H9 (cell line): ENCODE measurements around the gene MRGPRX3. TPM values are rescaled to one million over a fixed set of nuclear protein-coding genes. Genes with fewer than 3 reads are reported as not detected.

ENCODE experiments used
- DNase-seq: peaks from one replicate; pipeline ENCODE4 v3.0.0-alpha.2; 2017
- H2AFZ ChIP-seq: one replicate; pipeline ENCODE4 v1.6.1; 2013; ENCODE audit warnings: mild to moderate bottlenecking, low read length, control low read depth, moderate library complexity
- H2AK5ac ChIP-seq: 2 replicates; pipeline ENCODE4 v1.6.1; 2013; ENCODE audit warnings: low read length, control low read depth, mixed read lengths; ENCODE audit not compliant: insufficient read length
- H2BK120ac ChIP-seq: one replicate; pipeline ENCODE4 v1.6.1; 2013; ENCODE audit warnings: low read depth, mild to moderate bottlenecking, low read length, control low read depth, inconsistent platforms; ENCODE audit not compliant: poor library complexity, severe bottlenecking
- H2BK12ac ChIP-seq: 2 replicates; pipeline ENCODE4 v1.6.1; 2013; ENCODE audit warnings: low read length, control low read depth, mixed read lengths, low read depth; ENCODE audit not compliant: insufficient read length
- H2BK15ac ChIP-seq: 2 replicates; pipeline ENCODE4 v1.6.1; 2013; ENCODE audit warnings: low read depth, low read length, control low read depth
- H2BK20ac ChIP-seq: one replicate; pipeline ENCODE4 v1.6.1; 2013; ENCODE audit warnings: low read depth, mild to moderate bottlenecking, low read length, control low read depth, inconsistent platforms; ENCODE audit not compliant: poor library complexity, severe bottlenecking
- H2BK5ac ChIP-seq: 2 replicates; pipeline ENCODE4 v1.6.1; 2013; ENCODE audit warnings: low read length, control low read depth, mixed read lengths; ENCODE audit not compliant: insufficient read length
- H3K14ac ChIP-seq: 2 replicates; pipeline ENCODE4 v1.6.1; 2013; ENCODE audit warnings: low read length, control low read depth; ENCODE audit not compliant: insufficient read depth
- H3K18ac ChIP-seq: 2 replicates; pipeline ENCODE4 v1.6.1; 2013; ENCODE audit warnings: low read depth, mild to moderate bottlenecking, mixed read lengths, low read length, control low read depth; ENCODE audit not compliant: insufficient read length
- H3K23ac ChIP-seq: 2 replicates; pipeline ENCODE4 v1.6.1; 2013; ENCODE audit warnings: low read length, control low read depth, mixed read lengths, low read depth; ENCODE audit not compliant: insufficient read length
- H3K23me2 ChIP-seq: 2 replicates; pipeline ENCODE4 v1.6.1; 2013; ENCODE audit warnings: low read depth, mild to moderate bottlenecking, mixed read lengths, low read length, control low read depth; ENCODE audit not compliant: insufficient read length, poor library complexity, severe bottlenecking
- H3K27ac ChIP-seq: 2 replicates; pipeline ENCODE4 v1.5.1; 2013; ENCODE audit warnings: low read length, control low read depth, mixed read lengths, low read depth; ENCODE audit not compliant: insufficient read length
- H3K27me3 ChIP-seq: 2 replicates; pipeline ENCODE4 v1.6.1; 2013; ENCODE audit warnings: low read length, control low read depth, inconsistent platforms; ENCODE audit not compliant: insufficient read depth
- H3K4ac ChIP-seq: 2 replicates; pipeline ENCODE4 v1.6.1; 2013; ENCODE audit warnings: low read depth, mild to moderate bottlenecking, control low read depth, inconsistent platforms, low read length, moderate library complexity
- H3K4me1 ChIP-seq: 2 replicates; pipeline ENCODE4 v1.6.1; 2013; ENCODE audit warnings: low read length, control low read depth, inconsistent platforms; ENCODE audit not compliant: insufficient read depth
- H3K4me2 ChIP-seq: 2 replicates; pipeline ENCODE4 v1.6.1; 2013; ENCODE audit warnings: low read length, control low read depth, mixed read lengths; ENCODE audit not compliant: insufficient read length, insufficient read depth
- H3K56ac ChIP-seq: 2 replicates; pipeline ENCODE4 v1.6.1; 2013; ENCODE audit warnings: low read depth, mild to moderate bottlenecking, mixed read lengths, low read length, control low read depth; ENCODE audit not compliant: insufficient read length
- H3K79me1 ChIP-seq: 2 replicates; pipeline ENCODE4 v1.6.1; 2013; ENCODE audit warnings: low read depth, mild to moderate bottlenecking, moderate library complexity, low read length, control low read depth, inconsistent platforms; ENCODE audit not compliant: insufficient read depth, poor library complexity, severe bottlenecking
- H3K79me2 ChIP-seq: 2 replicates; pipeline ENCODE4 v1.6.1; 2013; ENCODE audit warnings: low read length, control low read depth, inconsistent platforms; ENCODE audit not compliant: insufficient read depth
- H3K9ac ChIP-seq: 2 replicates; pipeline ENCODE4 v1.6.1; 2013; ENCODE audit warnings: low read length, control low read depth, mixed read lengths; ENCODE audit not compliant: insufficient read length; ENCODE audit errors: extremely low read depth
- H3K9me3 ChIP-seq: one replicate; pipeline ENCODE4 v1.6.1; 2013; ENCODE audit warnings: low read depth, low read length, inconsistent platforms; ENCODE audit not compliant: control insufficient read depth
- H3T11ph ChIP-seq: one replicate; pipeline ENCODE4 v1.6.1; 2013; ENCODE audit warnings: mild to moderate bottlenecking, low read length, control low read depth, inconsistent platforms
- H4K20me1 ChIP-seq: one replicate; pipeline ENCODE4 v1.6.1; 2013; ENCODE audit not compliant: control insufficient read depth, insufficient read length, insufficient read depth
- H4K5ac ChIP-seq: 2 replicates; pipeline ENCODE4 v1.6.1; 2013; ENCODE audit warnings: low read depth, mild to moderate bottlenecking, mixed read lengths, low read length, control low read depth; ENCODE audit not compliant: insufficient read length
- H4K8ac ChIP-seq: replicated peaks from 2 replicates; pipeline ENCODE4 v1.6.1; 2013; ENCODE audit warnings: low read length, control low read depth, mixed read lengths, low read depth; ENCODE audit not compliant: insufficient read length
- H4K91ac ChIP-seq: 2 replicates; pipeline ENCODE4 v1.6.1; 2013; ENCODE audit warnings: low read depth, mild to moderate bottlenecking, moderate library complexity, mixed read lengths, low read length, control low read depth; ENCODE audit not compliant: insufficient read length
- H3K27ac Mint-ChIP-seq, 3 experiments: 2 replicates in 2 of 3; 3 replicates in 1 of 3; pipeline ENCODE4 v1.8.0; 2020 to 2021; ENCODE audit warnings: mixed read lengths in 3 of 3, mild to moderate bottlenecking in 1 of 3, moderate library complexity in 1 of 3
- H3K27me3 Mint-ChIP-seq: 2 replicates; pipeline ENCODE4 v1.8.0; 2021; ENCODE audit warnings: low read depth, mild to moderate bottlenecking, moderate library complexity, mixed read lengths
- H3K36me3 Mint-ChIP-seq, 3 experiments: 2 replicates in 2 of 3; 3 replicates in 1 of 3; pipeline ENCODE4 v1.8.0; 2020 to 2021; ENCODE audit warnings: low read depth in 3 of 3, mixed read lengths in 3 of 3; ENCODE audit not compliant: insufficient read depth in 1 of 3
- H3K4me1 Mint-ChIP-seq, 2 experiments: 2 replicates each; pipeline ENCODE4 v1.8.0; 2020; ENCODE audit warnings: mixed read lengths in 2 of 2
- H3K4me3 Mint-ChIP-seq, 2 experiments: 2 replicates in 1 of 2; 3 replicates in 1 of 2; pipeline ENCODE4 v1.8.0; 2020 to 2021; ENCODE audit warnings: mild to moderate bottlenecking in 2 of 2, mixed read lengths in 2 of 2, moderate library complexity in 1 of 2
- H3K9me3 Mint-ChIP-seq, 2 experiments: 2 replicates in 1 of 2; 3 replicates in 1 of 2; pipeline ENCODE4 v1.8.0; 2020; ENCODE audit warnings: mild to moderate bottlenecking in 2 of 2, mixed read lengths in 2 of 2, moderate library complexity in 1 of 2
- CTCF ChIP-seq: fragments of 200-600 bp; sonication (generic); conservative IDR thresholded peaks from 3 replicates; pipeline ENCODE4 v1.8.0; 2021; ENCODE audit warnings: antibody characterized with exemption, mild to moderate bottlenecking
- WGBS: extraction: QIAGEN DNeasy Blood & Tissue Kit; methylation state at CpG from one replicate; pipeline ENCODE4 v1.1.7; 2013; ENCODE audit warnings: missing lambda C conversion rate, low lambda C conversion rate, mixed read lengths; ENCODE audit not compliant: insufficient read length; ENCODE audit errors: extremely low coverage; 5-methylcytosine and 5-hydroxymethylcytosine counted together
- total RNA-seq: library from RNA; stranded (reverse); gene quantifications from 2 replicates; pipeline ENCODE4 v1.2.1, GENCODE V29; 2021

The MRGPRX3 gene
- total RNA-seq, 1 experiment from 2014 or later: not detected

- Histone ChIP-seq H4K91ac (no peak overlapping the region), H2BK12ac (no peak overlapping the region), H2BK15ac (no peak overlapping the region), H4K8ac (no peak overlapping the region), H4K20me1 (no peaks in the 10 kb centered on the region), H3K4me2 (no peak overlapping the region), H2AK5ac (no peak overlapping the region), H3T11ph (no peak overlapping the region), H3K9me3 (no peaks in the 10 kb centered on the region), H3K79me2 (no peaks in the 10 kb centered on the region), H3K23me2 (no peaks in the 10 kb centered on the region), H3K14ac (no peak overlapping the region), H3K4me1 (no peaks in the 10 kb centered on the region), H3K23ac (no peak overlapping the region), H2BK20ac (no peak overlapping the region), H3K27me3 (no peaks in the 10 kb centered on the region), H3K18ac (no peak overlapping the region), H3K4ac (no peak overlapping the region), H3K56ac (no peak overlapping the region), H3K9ac (no peak overlapping the region), H3K27ac (no peak overlapping the region), H3K79me1 (no peaks in the 10 kb centered on the region), H2BK5ac (no peak overlapping the region), H2AFZ (no peak overlapping the region), H2BK120ac (no peak overlapping the region), H4K5ac (no peak overlapping the region)
- Mint-ChIP-seq H3K36me3 (peaks cover 18 to 75% (median 60%) of the 10 kb centered on the region in 3 experiments; a peak in 6 of 7 replicates), H3K4me1 (peaks cover 0 to 4% of the 10 kb centered on the region in 2 experiments; a peak in 1 of 4 replicates), H3K4me3 (no peak overlapping the region), H3K9me3 (no peaks in the 10 kb centered on the region), H3K27me3 (no peaks in the 10 kb centered on the region), H3K27ac (no peak overlapping the region)
- no peak for TF ChIP-seq CTCF
- no peak for DNase-seq
- WGBS: no CpG with 5 or more reads among the region's 2 CpGs
These were observed 44.0 kb upstream of the MRGPRX3 start for GRCh38 chr11:18088366-18088765.
